Left hindlimb (tissue), 1 donor: ENCODE results near the gene ZGPAT.
A peak's percentile ranks its signal among the peaks of the same experiment; 100 is the strongest.

ENCODE experiments used
- DNase-seq: peaks from one replicate; pipeline ENCODE4 v3.0.0-alpha.2; 2018

The ZGPAT gene

GRCh38 chr20:63734946-63735858, 27.4 kb downstream of the ZGPAT start:
- no peak for DNase-seq

- no peak for DNase-seq
Measured at GRCh38 chr20:63735859-63736718, 28.2 kb downstream of the ZGPAT start, which contains the start of gene LIME1. LIME1 (plus strand) TSS chr20:63736664; CDS start chr20:63737550, 886 bp downstream.

DNA sequence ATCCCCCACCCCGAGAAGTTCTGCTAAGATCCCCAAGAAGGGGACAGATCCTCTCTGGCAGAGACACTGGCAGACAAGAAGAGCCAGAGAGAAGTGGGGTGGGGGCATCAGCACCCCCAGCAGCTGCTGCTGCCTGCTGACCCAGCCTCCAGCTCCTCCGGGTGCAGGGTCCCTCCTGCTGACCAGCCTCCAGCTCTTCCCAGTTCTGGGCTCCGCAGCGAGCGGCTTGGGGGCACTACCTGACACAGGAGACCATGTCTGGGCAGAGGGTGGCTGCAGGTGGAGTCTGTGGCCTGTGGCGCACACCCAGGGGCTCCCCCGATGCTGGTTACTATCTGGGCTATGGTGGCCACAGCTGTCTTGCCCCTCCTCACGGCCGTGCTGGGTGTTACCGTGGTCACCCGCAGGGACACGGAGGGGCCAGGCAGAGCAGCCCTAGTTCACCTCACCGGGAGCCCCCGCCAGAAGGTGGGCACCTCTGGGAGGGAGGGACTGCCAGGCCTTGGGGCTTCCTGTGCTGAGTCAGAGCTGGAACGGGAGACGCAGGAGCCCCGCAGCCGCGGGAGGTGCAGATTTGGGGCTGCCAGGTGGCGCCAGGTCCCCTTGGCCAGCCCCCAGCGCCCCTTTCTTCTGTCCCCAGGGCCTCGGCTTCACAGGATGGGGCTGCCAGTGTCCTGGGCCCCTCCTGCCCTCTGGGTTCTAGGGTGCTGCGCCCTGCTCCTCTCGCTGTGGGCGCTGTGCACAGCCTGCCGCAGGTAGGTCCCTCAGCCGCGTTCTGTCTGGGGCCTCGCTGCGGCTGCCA, 29.3 kb downstream of the ZGPAT start:
- no peak for DNase-seq

- no peak for DNase-seq
Measured at GRCh38 chr20:63737695-63737944, 29.8 kb downstream of the ZGPAT start.

GRCh38 chr20:63737945-63738686, 30.3 kb downstream of the ZGPAT start:
- peak; percentile 60 for DNase-seq

DNA sequence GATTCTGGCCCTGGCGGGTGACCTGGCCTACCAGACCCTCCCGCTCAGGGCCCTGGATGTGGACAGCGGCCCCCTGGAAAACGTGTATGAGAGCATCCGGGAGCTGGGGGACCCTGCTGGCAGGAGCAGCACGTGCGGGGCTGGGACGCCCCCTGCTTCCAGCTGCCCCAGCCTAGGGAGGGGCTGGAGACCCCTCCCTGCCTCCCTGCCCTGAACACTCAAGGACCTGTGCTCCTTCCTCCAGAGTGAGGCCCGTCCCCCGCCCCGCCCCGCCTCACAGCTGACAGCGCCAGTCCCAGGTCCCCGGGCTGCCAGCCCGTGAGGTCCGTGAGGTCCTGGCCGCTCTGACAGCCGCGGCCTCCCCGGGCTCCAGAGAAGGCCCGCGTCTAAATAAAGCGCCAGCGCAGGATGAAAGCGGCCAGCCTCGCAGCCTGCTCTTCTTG, 30.9 kb downstream of the ZGPAT start:
- DNase-seq = peak; percentile 76

DNA sequence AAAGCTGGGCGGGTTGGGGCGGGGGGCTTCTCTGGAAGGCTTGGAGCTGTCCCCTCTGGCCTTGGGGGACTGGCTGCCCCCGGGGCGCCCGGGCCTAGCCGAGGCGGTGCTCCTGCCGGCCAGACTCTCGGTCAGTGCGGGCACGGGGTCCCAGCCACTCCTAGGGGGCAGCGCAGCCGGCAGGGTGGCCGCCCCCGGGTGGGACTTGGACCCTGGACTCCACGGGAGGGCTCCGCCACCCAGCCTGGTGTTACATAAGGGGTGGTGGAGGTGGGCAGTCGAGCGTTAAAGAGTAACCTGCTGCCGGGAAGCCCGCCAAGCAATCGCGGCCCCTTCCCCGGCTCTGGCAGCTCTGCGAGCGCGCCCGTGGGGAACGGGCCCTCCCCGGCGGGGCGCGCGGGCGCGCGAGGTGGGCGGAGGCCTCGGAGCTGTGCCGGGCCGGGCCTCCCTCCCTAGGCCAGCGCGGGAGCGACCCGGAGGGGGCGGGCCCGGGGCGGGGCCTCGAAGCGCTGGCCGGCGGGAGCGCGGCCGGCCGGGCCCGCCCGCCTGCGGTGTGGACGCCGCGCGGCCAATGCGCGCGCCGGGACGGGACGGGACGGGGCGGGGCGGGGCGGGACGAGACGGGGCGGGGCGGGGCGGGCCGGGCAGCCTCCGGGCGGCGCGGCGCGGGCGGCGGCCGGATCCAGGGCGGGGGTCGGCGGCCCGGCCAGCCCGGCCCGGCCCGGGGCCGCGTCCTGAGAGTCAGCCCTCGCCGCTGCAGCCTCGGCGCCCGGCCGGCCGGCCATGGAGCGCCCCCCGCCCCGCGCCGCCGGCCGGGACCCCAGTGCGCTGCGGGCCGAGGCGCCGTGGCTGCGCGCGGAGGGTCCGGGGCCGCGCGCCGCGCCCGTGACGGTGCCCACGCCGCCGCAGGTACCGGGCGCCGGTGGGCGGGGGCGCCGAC, 31.6 kb downstream of the ZGPAT start, which contains the start of gene SLC2A4RG:
TSS of gene SLC2A4RG (plus strand) at position 647 of the 940 bp plus-strand sequence. CDS start at position 784, 137 bp downstream.
- DNase-seq = peak; percentile 85

- peak; percentile 68 for DNase-seq
Measured at GRCh38 chr20:63740070-63740626, 32.3 kb downstream of the ZGPAT start.

DNA sequence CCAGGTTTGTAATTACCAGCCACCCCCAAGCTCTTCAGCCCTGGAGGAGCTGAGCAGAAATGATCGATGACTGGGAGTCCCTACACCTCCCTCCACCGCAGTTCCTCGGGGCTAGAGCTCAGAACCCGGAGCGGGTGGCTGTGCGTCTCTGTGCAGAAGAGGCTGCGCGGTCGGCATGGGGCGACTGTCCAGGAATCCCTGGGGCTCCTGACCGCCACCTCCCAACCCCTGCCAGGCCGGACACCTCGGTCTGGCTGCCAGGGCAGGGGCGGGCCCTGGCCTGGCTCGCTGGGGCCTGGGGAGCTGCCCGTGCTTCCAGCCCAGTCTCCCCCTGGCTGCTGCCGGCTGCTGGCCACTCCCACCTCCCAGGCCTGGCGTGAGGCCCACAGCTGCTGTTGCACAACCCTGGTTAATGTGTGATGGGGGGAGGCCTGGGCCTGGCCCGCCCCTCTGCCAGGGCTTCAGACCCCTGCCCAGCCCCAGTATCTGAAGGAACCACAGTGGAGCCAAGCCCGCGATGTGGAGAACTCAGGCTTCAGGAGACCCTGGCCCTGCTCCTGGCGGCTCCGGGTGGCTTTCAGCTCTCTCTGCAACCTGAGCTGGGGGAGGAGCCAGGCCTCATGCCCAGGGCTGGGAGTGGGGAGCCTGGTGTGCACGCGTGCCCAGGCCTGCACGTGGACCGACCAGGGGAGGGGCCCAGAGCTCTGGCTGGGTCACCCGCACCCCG, 33.0 kb downstream of the ZGPAT start:
- DNase-seq = peak; percentile 95

- no peak for DNase-seq
Measured at GRCh38 chr20:63741354-63741675, 33.5 kb downstream of the ZGPAT start.

DNA sequence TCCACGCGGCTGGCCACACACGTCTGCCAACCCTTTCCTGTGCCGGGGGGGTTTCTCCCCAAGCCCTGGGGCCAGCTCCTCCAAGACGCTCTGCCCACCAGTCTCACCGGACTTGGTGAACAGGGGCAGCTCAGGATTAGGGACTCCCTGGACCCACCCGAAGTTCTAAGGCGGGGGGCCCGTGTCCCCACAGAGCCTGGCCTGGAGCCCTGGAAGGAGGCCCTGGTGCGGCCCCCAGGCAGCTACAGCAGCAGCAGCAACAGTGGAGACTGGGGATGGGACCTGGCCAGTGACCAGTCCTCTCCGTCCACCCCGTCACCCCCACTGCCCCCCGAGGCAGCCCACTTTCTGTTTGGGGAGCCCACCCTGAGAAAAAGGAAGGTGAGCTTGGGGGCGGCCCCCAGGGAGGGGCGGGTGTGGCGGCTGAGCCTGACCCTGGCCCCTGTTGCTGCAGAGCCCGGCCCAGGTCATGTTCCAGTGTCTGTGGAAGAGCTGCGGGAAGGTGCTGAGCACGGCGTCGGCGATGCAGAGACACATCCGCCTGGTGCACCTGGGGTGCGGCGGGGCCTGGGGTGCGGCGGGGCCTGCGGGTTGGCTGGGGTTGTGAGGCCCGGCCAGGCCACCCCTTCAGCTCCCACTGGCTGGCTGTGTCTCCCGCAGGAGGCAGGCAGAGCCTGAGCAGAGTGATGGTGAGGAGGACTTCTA, 34.0 kb downstream of the ZGPAT start:
- DNase-seq = peak; percentile 49

DNA sequence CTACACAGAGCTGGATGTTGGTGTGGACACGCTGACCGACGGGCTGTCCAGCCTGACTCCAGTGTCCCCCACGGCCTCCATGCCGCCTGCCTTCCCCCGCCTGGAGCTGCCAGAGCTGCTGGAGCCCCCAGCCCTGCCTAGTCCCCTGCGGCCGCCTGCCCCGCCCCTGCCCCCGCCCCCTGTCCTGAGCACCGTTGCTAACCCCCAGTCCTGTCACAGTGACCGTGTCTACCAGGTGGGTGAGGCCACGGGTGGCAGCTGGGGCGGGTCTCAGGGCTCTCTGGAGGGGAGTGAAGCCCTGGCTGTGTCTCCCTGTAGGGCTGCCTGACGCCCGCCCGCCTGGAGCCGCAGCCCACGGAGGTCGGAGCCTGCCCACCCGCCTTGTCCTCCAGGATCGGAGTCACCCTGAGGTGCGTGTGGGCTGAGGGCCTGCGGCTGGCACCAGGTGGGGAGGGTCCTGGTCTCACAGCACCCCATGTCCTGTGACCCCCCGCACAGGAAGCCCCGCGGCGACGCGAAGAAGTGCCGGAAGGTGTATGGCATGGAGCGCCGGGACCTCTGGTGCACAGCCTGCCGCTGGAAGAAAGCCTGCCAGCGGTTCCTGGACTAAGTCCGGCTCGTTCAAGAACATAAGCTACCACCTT, 34.7 kb downstream of the ZGPAT start:
- DNase-seq = peak; percentile 47

GRCh38 chr20:63743210-63743970, 35.6 kb downstream of the ZGPAT start:
- DNase-seq = no peak

DNA sequence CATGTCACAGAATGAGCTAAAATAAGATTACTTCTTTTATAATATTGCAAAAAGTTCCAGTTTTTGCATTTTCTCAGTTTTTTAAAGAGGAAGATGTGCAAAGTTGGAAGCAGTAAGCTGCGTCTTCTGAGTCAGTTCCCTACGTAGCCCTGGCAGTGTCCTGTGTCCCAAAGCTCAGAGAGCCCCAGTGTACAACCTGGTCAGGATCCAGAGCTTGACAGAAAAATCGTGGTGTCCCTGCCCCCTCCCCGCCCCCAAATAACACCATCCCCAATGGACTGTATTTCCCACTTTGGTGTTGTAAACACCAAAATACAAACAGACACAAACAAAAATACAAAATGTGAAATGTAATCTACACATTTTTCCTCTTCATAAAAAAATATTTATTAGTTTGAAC, 36.3 kb downstream of the ZGPAT start:
- DNase-seq = no peak

DNA sequence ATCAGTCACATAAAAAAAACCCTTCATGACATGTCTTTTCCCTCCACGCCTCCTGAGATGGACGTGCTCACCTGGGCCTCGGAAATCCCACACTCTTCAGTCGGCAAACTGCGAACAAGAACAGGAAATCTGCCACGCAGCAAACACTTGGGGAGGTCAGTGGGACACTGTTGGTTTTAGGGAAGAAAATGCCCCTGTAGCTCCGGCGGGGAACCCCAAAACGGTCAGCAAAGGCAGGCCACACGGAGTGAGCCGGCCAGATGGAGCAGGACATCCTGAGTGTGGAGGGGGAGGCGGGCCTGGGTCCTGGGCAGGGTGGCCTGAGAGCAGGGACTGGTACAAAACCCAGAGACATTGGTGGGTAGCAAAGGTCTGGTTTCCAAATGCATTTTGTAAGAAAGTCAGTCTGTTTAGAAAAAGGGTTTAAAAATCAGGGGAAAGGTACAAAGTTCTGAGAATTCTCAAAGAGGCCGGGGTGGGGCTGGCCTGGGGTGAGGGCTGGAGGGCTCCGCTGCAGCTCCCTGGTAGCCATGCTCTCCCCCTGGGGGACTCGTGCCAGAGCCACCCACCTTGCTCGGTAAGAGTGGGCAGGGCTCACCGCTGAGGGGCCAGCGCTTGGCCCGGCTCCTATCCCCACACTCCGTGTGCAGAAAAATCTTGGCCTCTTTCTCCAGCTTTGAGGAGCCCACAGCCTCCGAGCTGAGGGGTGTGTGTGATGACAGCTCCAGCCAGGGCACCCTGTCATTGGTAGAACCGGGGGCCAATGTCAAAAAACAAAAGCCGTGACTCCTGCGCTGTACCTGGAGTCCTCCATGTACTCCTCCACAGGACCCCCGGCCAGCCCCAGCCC, 37.0 kb downstream of the ZGPAT start:
- no peak for DNase-seq

DNA sequence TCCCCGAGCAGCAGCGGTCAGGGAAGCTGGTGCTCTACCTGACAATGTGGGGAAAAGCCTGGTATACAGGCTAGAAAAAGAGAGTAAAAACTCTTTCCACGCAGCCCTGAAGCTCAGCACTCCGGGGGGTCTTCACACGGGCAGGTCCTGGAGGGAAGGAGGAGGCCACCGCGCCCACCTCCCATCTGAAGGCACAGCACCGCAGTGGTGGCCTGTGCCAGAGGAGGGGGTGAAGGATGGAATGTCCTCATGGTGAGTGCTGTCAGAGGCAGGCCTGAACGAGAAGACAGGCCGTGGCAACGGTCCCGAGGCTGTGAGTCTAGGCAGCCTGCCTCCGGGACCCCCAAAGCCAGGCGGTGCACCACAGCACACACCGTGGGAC, 37.6 kb downstream of the ZGPAT start:
- no peak for DNase-seq
